GM18526 (cell line): ENCODE results near the gene NTN1.

Experiments used
- POLR2A ChIP-seq: IDR thresholded peaks from 3 replicates; pipeline ENCODE4 v1.6.1; 2011; ENCODE audit not compliant: insufficient read length; ENCODE audit errors: extremely low read depth

NTN1 gene

DNA sequence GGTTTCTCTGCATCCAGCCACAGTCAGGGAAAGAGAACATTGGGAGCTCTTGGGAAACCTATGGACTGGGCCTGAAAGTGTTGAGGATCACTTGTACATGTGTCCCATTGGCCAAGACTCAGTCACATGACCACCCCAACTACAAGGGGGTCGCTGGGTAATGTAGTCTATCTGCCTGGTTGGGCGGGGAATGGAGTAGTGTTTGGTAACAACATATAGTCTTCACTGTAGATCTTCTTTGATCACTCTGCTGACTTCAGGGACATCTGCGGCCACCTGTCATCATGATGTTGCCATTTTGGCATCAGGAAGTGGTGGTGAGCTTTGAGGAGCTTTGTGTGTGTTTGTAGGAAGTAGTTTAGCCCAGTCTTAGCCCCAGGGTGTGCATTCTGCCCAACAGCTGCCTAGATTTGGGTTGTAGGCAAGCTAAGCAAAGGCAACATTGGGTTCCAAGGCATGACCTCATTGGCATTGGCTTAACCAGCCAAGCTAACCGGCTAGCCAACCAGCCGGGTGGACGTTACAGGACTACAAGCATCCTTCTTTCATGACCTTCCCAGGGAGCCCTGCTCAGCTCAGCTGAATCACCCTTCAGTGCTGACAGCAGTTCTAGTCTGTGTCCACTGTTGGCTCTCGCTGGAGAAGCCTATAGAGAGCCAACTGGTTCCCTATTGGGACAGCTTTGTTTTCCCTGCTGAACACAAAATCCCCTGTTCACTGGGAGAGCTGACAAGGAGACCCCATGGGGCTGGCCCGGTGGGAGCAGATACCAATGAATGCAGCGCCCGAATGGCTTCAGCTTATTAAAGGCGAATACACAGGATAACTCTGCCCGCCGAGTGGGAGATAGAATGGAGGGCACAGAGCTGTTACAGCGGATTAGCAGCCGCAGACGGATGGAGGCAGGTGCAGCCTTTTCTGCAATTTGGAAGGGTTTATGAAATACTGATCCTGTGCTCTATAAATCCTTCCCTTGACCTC is 178.6 kb downstream of the NTN1 start:
- no peak for TF ChIP-seq POLR2A

DNA sequence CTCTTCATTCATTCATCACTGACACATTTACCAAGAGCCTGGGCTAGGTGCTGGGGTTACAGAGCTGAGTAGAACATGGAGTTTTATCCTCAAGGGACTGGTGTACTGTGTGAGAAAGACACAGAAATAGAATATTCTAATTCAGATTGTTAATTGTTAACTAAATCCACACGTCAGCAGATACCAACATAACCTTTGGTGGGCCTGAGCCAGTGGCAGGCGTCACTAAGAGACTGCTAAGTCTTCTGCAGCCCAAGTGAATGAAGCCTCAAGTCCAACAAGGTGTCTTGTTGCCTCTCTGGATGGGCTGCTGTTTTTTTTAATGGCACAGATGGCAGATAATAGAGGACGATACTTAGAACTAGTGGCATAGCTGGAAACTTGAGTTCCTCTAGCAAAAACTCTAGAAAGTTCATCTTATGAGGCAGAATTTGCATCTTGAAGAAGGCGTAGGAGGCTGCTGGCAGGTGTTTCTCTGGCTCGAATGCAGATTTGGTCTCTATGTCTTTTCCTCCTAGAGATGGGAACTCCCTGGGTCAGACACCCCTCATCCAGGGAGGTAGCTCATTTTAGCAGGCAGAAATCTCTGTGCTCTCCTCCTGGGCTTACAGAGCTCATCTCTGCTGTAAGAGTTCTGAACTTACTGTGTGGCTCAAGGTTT is 179.5 kb downstream of the NTN1 start:
- TF ChIP-seq POLR2A = no peak

- no peak for TF ChIP-seq POLR2A
These were observed 181.2 kb downstream of the NTN1 start for GRCh38 chr17:9202532-9202931.

GRCh38 chr17:9203771-9204425 is 182.6 kb downstream of the NTN1 start:
- no peak for TF ChIP-seq POLR2A

DNA sequence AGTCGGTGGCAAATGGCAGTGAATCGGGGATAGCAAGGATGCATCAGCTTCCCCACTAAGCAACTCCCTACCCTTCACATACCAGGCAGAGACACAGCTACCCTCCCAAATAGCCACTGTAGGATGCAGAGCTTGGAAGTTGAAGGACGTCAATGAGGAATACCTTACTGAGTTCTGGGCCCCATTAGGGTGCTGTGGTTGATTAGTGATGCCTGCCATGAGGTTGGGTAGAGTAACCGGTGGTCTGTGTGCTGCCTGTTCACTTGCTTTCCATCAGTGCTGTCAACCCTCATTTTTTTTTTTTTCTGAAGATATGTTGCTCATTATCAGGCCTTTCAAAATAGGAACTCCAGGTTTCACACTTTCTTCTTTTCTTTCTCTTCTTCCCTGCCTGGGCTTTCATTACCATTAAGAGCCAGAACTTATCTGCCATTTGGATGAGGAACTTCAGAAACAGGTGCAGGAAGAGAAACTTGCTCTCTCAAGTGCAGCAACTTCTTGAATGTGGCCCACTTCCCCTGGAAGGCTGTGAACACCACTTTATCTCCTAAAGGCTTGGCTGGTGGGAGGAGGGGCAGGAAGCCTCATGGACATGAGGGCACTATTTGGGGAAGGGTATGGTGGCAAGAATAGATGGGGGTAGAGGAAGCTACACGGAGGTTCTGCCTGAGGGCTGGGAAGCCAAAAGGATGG is 183.5 kb downstream of the NTN1 start:
- TF ChIP-seq POLR2A = no peak

DNA sequence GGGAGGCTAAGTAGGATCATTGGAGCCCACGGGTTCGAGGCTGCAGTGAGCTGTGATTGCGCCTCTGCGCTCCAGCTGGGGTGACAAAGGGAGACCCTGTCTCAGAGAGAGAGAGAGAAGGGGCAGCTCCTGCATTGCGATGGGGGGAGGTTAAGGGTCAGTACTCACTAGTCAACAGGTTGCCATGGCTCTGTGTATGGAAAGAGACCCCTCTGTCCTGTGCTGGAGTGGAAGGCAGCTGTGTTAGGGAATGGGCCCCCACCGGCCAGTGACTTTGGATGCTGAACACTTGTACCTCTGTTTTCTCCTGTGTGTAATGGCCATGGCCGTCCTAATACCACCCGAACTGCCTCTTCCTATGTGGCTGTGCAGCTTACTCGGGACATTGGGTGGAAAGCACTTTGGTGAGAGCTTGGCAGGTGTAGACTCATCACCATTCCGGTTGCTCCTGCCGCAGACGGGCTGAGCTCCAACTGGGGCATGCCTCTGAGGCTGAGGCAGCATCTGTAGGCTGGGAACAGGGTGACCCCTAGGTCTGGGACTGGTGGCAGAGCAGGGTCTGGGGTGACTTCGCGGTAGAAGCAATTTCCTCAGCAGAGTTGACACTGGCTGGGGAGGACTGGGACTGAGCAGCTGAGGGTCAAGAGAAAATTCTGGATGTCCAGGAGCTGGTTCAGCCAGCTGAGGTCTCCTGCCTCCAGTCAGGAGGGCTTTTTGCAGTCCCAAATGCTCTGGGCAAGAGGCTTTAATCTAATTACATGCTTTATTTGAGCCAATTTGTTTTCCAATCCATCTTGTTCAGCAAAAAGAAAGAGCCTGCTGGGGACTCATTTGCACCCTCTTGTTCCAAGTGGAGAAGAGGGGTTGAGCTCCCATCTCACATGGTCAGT is 184.5 kb downstream of the NTN1 start:
- no peak for TF ChIP-seq POLR2A

DNA sequence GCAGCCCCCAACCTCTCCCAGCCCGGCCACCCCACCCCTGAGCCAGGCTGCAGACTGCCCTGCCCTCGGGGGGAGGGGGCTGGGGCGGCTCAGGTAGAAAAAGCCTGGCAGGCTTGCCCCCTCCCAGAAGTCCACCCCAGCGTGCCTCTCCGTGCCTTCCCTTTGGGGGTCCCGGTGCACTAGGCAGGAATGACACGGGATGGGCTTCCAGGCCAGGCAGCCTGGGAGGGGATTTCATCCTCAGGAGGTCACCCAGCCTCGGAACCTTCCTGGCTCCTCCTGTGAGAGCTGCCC is 185.0 kb downstream of the NTN1 start:
- TF ChIP-seq POLR2A = no peak

DNA sequence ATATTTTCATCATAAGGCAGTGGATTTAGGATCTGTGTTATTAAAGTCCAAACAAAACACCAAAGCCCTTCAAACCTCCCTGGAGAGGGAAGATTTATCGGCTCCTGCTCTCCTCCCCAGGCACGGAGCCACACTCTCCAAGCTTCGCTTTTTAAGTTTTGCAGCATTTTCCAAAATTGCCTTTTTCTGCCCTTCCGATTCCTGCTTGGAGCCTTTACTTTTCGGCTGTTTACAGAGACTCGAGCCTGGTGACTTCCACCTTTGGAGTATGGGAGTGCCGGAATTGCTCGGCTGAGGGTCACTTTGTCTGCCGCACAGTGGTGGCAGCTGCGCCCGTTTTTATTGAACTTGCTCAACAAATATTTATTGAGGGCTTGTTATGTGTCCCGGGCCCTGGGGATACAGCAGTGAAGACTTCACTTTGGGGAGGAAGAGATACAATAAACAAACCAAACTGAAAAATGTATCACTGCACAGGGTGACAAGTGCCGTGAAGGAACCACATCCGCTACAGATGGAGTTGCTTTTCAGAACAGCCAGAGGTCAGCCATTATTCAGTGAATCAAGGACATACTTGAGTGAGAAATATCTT is 185.5 kb downstream of the NTN1 start:
- no peak for TF ChIP-seq POLR2A

DNA sequence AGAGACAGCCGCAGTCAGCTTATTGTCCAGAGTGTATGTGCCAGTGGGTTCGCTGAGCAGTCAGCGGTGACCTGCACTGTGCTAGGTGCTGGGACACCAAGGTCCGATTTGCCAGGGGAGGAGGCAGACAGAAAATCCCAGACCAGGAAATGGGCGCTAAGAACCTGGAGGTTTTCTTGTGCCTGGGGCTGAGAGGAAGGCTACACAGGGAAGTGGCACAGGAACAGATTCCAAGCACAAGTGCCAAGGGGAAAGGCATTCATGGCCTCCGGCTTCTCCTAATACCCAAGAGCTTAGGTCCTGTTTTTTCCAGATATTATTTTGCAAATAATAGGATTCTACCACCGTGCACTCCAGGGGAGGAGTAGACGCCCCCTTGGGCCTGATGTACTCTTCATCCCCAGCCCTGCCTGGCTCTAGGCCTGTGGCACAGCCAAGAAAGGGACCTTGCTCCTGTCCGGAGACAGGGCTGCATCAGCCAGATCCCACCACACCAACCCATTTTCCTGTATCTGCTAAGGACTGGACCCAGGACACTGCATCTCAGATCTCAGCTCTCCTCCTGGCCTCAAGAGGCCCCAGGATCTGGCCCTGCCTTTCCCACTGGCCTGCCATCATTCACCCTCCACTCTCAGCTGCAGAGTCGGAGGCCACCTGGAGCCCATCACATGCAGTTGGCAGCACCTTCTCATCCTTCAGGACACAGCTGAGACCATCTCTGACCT is 187.2 kb downstream of the NTN1 start:
- TF ChIP-seq POLR2A = no peak

DNA sequence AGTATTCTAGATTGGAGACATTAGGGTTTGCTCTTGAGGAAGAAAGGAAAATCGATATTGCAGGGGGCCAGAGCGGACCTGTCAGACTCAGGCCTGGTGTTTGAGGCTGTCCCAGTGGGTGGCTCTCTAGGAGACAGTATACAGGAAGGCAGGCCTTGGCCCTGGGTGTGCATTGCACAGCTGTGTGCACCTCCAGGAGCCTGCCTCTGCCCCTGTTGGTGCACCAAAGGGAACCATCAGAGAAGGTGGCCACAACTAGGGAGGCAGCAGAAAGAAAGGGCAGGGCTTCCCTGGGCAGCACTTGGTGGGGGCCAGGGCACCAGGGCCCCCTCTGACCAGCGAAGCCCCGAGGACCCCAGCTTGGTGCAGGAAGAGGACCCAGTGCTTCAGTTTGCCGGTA is 188.0 kb downstream of the NTN1 start:
- TF ChIP-seq POLR2A = no peak

DNA sequence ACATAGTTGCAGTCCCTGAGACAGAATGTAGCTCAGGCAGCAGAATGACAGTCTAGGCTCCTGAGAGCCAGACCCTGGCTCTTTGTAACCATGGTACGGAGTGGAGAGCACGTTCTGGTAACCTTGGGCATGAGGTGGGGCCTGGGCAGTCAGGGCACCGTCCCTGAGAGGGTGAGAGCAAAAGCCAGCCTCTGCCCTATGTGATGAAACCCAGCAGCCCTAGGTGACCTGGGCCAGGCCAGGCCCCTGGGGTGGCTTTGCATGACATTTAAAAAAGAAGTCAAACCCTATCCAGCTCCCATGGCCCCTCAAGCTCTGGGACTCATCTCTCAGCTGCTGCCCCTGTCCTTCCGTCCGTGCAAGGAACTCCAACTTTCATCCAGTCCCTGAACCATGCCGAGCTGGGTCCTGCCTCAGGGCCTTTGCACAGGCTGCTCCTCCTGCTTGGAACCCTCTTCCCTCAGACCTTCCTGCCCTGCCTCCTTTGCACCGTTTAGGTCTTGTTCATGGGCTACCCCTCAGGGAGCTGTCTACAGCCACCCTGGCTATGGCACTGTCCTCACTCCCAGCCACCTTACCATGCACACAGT is 188.6 kb downstream of the NTN1 start:
- no peak for TF ChIP-seq POLR2A

DNA sequence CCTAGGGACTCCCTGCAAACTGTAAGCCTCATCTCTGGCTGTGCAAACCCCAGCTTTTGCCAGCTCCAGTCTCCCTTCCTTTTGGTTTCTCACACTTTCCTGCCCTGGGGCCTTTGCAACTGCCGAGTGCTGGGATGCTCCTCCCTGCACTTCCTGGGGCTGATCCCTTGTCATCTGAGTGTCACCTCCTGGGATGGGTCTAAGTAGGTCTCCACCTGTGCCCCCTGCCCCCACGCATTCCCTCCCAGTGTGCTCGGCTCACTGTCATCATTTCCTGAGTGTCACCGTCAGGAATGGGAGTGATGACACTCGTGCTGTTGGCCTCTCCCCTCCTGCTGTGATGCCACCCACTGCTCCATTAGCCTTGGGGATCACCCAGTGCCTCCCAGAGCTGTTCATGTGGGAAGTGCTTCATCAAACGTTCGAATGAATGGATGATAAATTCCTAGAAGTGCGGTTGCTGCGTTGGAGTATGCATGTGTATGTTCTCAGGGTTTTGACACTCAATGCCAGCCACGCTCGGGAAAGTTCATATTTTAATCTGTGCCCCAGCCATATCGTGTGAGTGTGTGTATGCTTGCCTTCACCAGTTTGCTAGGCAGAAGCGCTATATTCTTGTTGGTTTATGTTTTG is 189.9 kb downstream of the NTN1 start:
- no peak for TF ChIP-seq POLR2A

DNA sequence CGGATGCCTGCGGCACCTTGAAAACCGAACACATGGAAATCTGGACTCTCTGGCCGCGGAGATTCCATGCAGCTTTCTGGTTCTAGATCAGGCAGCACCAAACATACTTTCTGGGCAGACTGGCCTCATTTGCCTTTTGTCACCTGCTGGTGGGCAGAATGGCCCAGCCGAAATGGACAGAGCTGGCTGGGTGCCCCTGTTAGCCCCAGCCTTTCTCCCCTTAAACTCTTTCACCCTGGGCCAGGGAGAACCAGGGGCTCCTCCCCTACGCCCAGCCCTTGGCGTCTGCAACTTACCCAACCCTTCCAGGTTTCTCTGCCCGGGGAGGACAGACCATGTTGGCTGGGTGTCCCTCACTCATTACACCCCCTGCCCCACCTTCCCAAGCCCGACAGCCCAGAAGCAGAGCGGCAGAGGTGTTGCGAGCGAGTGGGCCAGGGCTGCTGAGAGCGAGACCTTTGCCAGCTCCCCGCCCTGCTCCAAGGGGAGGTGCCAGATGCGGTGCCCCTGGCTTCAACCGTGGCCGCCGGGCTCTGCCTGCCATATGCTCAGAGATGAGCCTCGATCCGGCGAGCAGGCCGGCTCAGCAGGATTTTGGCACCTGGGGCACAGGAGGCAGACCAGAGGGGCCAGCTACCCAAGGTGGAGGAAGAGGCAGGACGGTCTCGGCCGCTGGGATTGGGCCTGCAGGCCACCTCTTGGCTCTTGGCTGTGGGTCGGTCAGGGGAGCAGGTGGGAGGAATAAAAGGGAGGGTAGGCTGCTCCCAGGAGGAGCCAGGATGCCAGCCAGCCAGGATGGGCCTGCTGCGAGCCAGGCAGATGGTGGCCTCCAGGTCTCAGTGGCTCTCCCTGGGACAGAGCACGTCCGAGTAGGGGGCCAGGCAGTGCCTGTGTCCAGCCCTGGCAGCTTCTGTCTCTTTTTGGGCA is 191.3 kb downstream of the NTN1 start:
- no peak for TF ChIP-seq POLR2A
